Neuronal stem cell (in vitro differentiated cells): ENCODE measurements around the gene CSMD2.

Experiments used
- DNase-seq: peaks from one replicate; pipeline ENCODE4 v3.0.0-alpha.2; 2013; ENCODE audit warnings: low spot score
- H2AFZ ChIP-seq: one replicate; pipeline ENCODE4 v1.6.1; 2013; ENCODE audit warnings: mild to moderate bottlenecking, low read length, inconsistent platforms
- H2AK5ac ChIP-seq: 2 replicates; pipeline ENCODE4 v1.6.1; 2013; ENCODE audit warnings: low read depth, mild to moderate bottlenecking, inconsistent platforms, low read length, moderate library complexity, mixed read lengths
- H2BK120ac ChIP-seq: 2 replicates; pipeline ENCODE4 v1.6.1; 2013; ENCODE audit warnings: low read depth, mild to moderate bottlenecking, inconsistent platforms, low read length, moderate library complexity, mixed read lengths
- H2BK12ac ChIP-seq: one replicate; pipeline ENCODE4 v1.6.1; 2013; ENCODE audit warnings: low read length, inconsistent platforms
- H2BK15ac ChIP-seq: 2 replicates; pipeline ENCODE4 v1.6.1; 2013; ENCODE audit warnings: mild to moderate bottlenecking, low read length, inconsistent platforms, mixed read lengths
- H2BK5ac ChIP-seq: one replicate; pipeline ENCODE4 v1.6.1; 2013; ENCODE audit warnings: inconsistent platforms, mild to moderate bottlenecking, low read length, moderate library complexity
- H3K14ac ChIP-seq: one replicate; pipeline ENCODE4 v1.6.1; 2013; ENCODE audit warnings: low read length, inconsistent platforms
- H3K18ac ChIP-seq: 2 replicates; pipeline ENCODE4 v1.6.1; 2013; ENCODE audit warnings: low read length, inconsistent platforms
- H3K23ac ChIP-seq: 2 replicates; pipeline ENCODE4 v1.6.1; 2013; ENCODE audit warnings: low read depth, mild to moderate bottlenecking, mixed read lengths, low read length, inconsistent platforms; ENCODE audit not compliant: poor library complexity
- H3K27ac ChIP-seq: replicated peaks from 3 replicates; pipeline ENCODE4 v1.5.1; 2013; ENCODE audit warnings: low read length, inconsistent platforms
- H3K27me3 ChIP-seq, 3 experiments: 2 replicates each; pipeline ENCODE4 v1.6.1; 2013; ENCODE audit warnings: low read length in 3 of 3, mild to moderate bottlenecking in 2 of 3, inconsistent platforms in 1 of 3, low read depth in 1 of 3, mixed read lengths in 1 of 3, moderate library complexity in 1 of 3; ENCODE audit not compliant: control insufficient read depth in 3 of 3, insufficient read depth in 3 of 3
- H3K36me3 ChIP-seq, 2 donors: replicated peaks in 1 of 2; 2 replicates each; pipeline ENCODE4 v1.6.1; 2013; ENCODE audit warnings: low read length in 2 of 2; ENCODE audit not compliant: control insufficient read depth in 2 of 2, insufficient read depth in 2 of 2
- H3K4ac ChIP-seq: 2 replicates; pipeline ENCODE4 v1.6.1; 2013; ENCODE audit warnings: inconsistent platforms, mild to moderate bottlenecking, low read length, moderate library complexity
- H3K4me1 ChIP-seq, 2 donors: 1 replicate in 1 of 2; 2 replicates in 1 of 2; pipeline ENCODE4 v1.6.1; 2013; ENCODE audit warnings: low read length in 2 of 2, low read depth in 1 of 2; ENCODE audit not compliant: control insufficient read depth in 2 of 2, insufficient read depth in 1 of 2
- H3K4me2 ChIP-seq: one replicate; pipeline ENCODE4 v1.6.1; 2013; ENCODE audit warnings: mild to moderate bottlenecking, low read length, inconsistent platforms; ENCODE audit not compliant: insufficient read depth, poor library complexity, severe bottlenecking
- H3K4me3 ChIP-seq, 2 donors: 2 replicates each; pipeline ENCODE4 v1.5.1; 2013; ENCODE audit warnings: low read length in 2 of 2, mild to moderate bottlenecking in 2 of 2, inconsistent platforms in 1 of 2, moderate library complexity in 1 of 2
- H3K79me1 ChIP-seq: one replicate; pipeline ENCODE4 v1.6.1; 2013; ENCODE audit warnings: low read depth, mild to moderate bottlenecking, inconsistent platforms, low read length, moderate library complexity
- H3K9ac ChIP-seq: one replicate; pipeline ENCODE4 v1.6.1; 2013; ENCODE audit warnings: mild to moderate bottlenecking, low read depth, low read length, inconsistent platforms; ENCODE audit not compliant: poor library complexity
- H3K9me3 ChIP-seq, 2 donors: replicated peaks in 1 of 2; 2 replicates each; pipeline versions ENCODE3 to v1.6.1; 2013; ENCODE audit warnings: low read length in 2 of 2, mild to moderate bottlenecking in 2 of 2, inconsistent platforms in 1 of 2, low read depth in 1 of 2, mixed read lengths in 1 of 2, moderate library complexity in 1 of 2; ENCODE audit not compliant: control insufficient read depth in 2 of 2, insufficient read depth in 1 of 2
- H4K8ac ChIP-seq: one replicate; pipeline ENCODE4 v1.6.1; 2013; ENCODE audit warnings: low read depth, mild to moderate bottlenecking, inconsistent platforms, low read length, moderate library complexity
- H4K91ac ChIP-seq: one replicate; pipeline ENCODE4 v1.6.1; 2013; ENCODE audit warnings: low read length, low read depth, mild to moderate bottlenecking, inconsistent platforms; ENCODE audit not compliant: poor library complexity
- WGBS, 2 donors: extraction: QIAGEN DNeasy Blood & Tissue Kit; methylation state at CpG; one replicate each; pipeline ENCODE4 v1.1.7; 2013; ENCODE audit warnings: missing lambda C conversion rate in 2 of 2, mixed read lengths in 1 of 2; ENCODE audit not compliant: insufficient read length in 2 of 2, insufficient replicate concordance in 1 of 2; ENCODE audit errors: extremely low coverage in 2 of 2; 5-methylcytosine and 5-hydroxymethylcytosine counted together

Gene CSMD2

DNA sequence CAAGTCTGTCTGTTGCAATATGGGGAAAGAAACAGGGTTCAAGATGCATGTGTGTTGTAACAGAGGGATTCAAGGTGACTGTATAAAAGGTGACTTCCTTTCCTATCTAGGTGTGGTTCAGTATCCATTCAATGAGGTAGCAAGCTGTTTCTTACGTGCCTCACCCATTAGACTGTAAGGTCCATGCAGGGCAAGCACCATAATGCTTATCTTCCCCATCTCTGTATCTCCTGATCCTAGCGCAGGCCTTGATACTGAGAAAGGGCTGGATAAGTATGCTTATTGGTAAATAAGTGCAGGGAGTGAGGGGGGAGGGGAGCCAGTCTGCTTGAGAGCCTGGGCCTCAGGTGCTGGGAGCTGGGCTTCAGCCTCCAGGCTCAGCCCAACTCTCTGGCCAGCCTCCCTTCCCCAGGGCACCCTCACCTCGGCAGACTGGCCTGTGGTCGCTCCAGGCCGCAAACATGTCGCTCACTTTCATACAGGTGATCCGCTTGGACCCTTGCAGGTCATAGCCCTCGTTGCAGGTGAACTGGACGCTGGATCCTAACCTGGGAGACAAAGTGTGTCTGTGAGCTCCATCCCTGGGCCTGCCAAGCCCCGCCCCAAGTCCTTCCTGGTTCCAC lies 345.6 kb downstream of the CSMD2 start:
- DNase-seq: no peak
- WGBS, 2 donors: no CpG with 5 or more reads among the region's 10 CpGs

DNA sequence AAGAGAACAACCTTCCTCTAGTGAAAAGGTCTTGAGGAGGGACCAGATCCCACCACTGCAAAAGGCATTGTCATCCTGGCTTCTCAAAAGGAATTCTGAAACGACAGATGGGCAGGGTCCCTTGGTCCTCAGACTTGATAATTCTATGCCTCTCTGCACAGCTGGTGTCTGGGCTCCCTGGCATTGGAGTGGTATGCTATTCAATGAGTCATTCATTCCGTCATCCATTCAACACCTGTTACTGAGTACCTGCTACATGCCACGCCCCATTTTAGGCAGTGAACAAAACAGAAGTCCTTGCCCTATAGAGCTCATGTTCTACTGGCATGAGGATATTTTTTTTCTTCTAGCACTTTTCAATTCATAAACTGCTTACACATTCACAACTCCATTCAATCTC lies 347.0 kb downstream of the CSMD2 start:
- Histone ChIP-seq H3K23ac (no peak overlapping the region), H4K91ac (no peak overlapping the region), H3K4me1 (no peaks in the 10 kb centered on the region), H2AK5ac (no peak overlapping the region), H2AFZ (no peak overlapping the region), H3K36me3 (no peaks in the 10 kb centered on the region), H3K4ac (no peak overlapping the region), H3K27ac (no peak overlapping the region), H3K9ac (no peak overlapping the region), H3K4me3 (no peak overlapping the region), H2BK12ac (no peak overlapping the region), H3K79me1 (no peaks in the 10 kb centered on the region), H3K18ac (no peak overlapping the region), H3K9me3 (no peaks in the 10 kb centered on the region), H3K27me3 (peaks cover 0 to 9% (median 0%) of the 10 kb centered on the region in 3 experiments), H3K4me2 (no peak overlapping the region), H2BK5ac (no peak overlapping the region), H2BK120ac (no peak overlapping the region), H4K8ac (no peak overlapping the region), H2BK15ac (no peak overlapping the region), H3K14ac (no peak overlapping the region)
- DNase-seq: no peak
- WGBS, 2 donors: no CpG with 5 or more reads among the region's 3 CpGs

More for the DNA sequence above, 345.6 kb downstream of the CSMD2 start:
- Histone ChIP-seq H3K9me3 (no peaks in the 10 kb centered on the region), H3K36me3 (no peaks in the 10 kb centered on the region), H3K4me1 (no peaks in the 10 kb centered on the region), H2BK5ac (no peak overlapping the region), H3K14ac (no peak overlapping the region), H2BK15ac (no peak overlapping the region), H3K4me2 (no peak overlapping the region), H3K79me1 (no peaks in the 10 kb centered on the region), H3K27me3 (peaks cover 0 to 9% (median 0%) of the 10 kb centered on the region in 3 experiments), H2BK120ac (no peak overlapping the region), H2AFZ (no peak overlapping the region), H2BK12ac (no peak overlapping the region), H3K4me3 (no peak overlapping the region), H4K91ac (no peak overlapping the region), H2AK5ac (no peak overlapping the region), H3K9ac (no peak overlapping the region), H3K23ac (no peak overlapping the region), H3K4ac (no peak overlapping the region), H4K8ac (no peak overlapping the region), H3K27ac (no peak overlapping the region), H3K18ac (no peak overlapping the region)

DNA sequence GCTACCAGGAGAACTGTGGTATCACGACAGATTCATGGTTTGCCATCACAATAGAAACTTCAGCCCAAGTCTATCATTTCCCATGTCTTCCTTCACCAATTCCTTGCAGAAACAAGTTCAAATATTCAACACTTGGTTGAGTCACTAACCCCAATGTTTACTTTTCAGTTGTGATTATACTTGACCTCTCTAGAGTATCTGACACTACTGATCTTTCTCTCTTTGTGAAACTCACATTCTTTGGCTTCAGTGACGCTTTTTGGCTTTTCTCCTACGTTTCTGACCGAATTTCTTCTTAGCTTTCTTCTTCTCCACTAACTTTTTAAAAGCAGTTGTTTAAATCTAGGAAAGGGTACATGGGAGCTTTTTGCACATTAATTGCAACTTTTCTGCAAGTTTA lies 350.0 kb downstream of the CSMD2 start:
- Histone ChIP-seq H3K36me3 (no peaks in the 10 kb centered on the region), H3K4me2 (no peak overlapping the region), H4K91ac (no peak overlapping the region), H3K9me3 (no peaks in the 10 kb centered on the region), H3K4me3 (no peak overlapping the region), H3K27ac (no peak overlapping the region), H2AFZ (no peak overlapping the region), H3K27me3 (no peaks in the 10 kb centered on the region), H3K18ac (no peak overlapping the region), H2BK5ac (no peak overlapping the region), H3K14ac (no peak overlapping the region), H2BK12ac (no peak overlapping the region), H4K8ac (no peak overlapping the region), H3K79me1 (no peaks in the 10 kb centered on the region), H3K4ac (no peak overlapping the region), H3K23ac (no peak overlapping the region), H3K9ac (no peak overlapping the region), H3K4me1 (no peaks in the 10 kb centered on the region), H2AK5ac (no peak overlapping the region), H2BK120ac (no peak overlapping the region), H2BK15ac (no peak overlapping the region)
- no CpG with 5 or more reads among the region's 4 CpGs for WGBS, 2 donors
- DNase-seq: no peak

- H3K36me3 ChIP-seq: no peaks in the 10 kb centered on the region
- H3K4ac ChIP-seq: no peak overlapping the region
- no peak overlapping the region for H2AFZ ChIP-seq
- no peaks in the 10 kb centered on the region for H3K4me1 ChIP-seq
- no peak for DNase-seq
- no peak overlapping the region for H2AK5ac ChIP-seq
- no peak overlapping the region for H3K14ac ChIP-seq
- no peak overlapping the region for H2BK12ac ChIP-seq
- H2BK15ac ChIP-seq: no peak overlapping the region
- no peak overlapping the region for H3K27ac ChIP-seq
- H3K4me3 ChIP-seq: no peak overlapping the region
- WGBS, 2 donors: no CpG with 5 or more reads among the region's 2 CpGs
- H2BK120ac ChIP-seq: no peak overlapping the region
- H4K91ac ChIP-seq: no peak overlapping the region
- H3K27me3 ChIP-seq: no peaks in the 10 kb centered on the region
- no peak overlapping the region for H4K8ac ChIP-seq
- H3K9ac ChIP-seq: no peak overlapping the region
- no peaks in the 10 kb centered on the region for H3K9me3 ChIP-seq
- no peaks in the 10 kb centered on the region for H3K79me1 ChIP-seq
- H3K18ac ChIP-seq: no peak overlapping the region
- no peak overlapping the region for H2BK5ac ChIP-seq
- H3K4me2 ChIP-seq: no peak overlapping the region
- H3K23ac ChIP-seq: no peak overlapping the region
Observed at GRCh38 chr1:33814166-33814565, 350.9 kb downstream of the CSMD2 start.
